H1 (cell line): Measurements from ENCODE around the gene GATB. TPM values are rescaled to one million over a fixed set of nuclear protein-coding genes. Genes with fewer than 3 reads are reported as not detected.

Experiments used
- CTCF ChIA-PET: fragments of 300-600 bp; sonication (Branson Sonifier 250); formaldehyde crosslinking; loops from one replicate; lab custom pipeline; 2021; ENCODE audit not compliant: partially characterized antibody; lab: Charles Lee
- POLR2A ChIA-PET: fragments of 300-600 bp; sonication (Branson Sonifier 250); formaldehyde crosslinking; loops from one replicate; lab custom pipeline; 2021; ENCODE audit warnings: inconsistent platforms; ENCODE audit not compliant: partially characterized antibody; lab: Charles Lee
- DNase-seq, 2 experiments: peaks; one replicate each; pipeline versions ENCODE4 v3.0.0 to v3.0.0-alpha.2; 2010 to 2022; ENCODE audit warnings: low spot score in 2 of 2, low read depth in 1 of 2, mixed read lengths in 1 of 2
- FAIRE-seq: peaks from 2 replicates; lab custom pipeline; 2011; peaks lifted over from hg19 to GRCh38; lab: Jason Lieb, UNC
- H2AFZ ChIP-seq: 2 replicates; pipeline ENCODE4 v1.8.1; 2012; ENCODE audit warnings: low read length, inconsistent platforms
- H2AK5ac ChIP-seq: 2 replicates; pipeline ENCODE4 v1.6.1; 2013; ENCODE audit warnings: low read depth, low read length
- H2BK120ac ChIP-seq: replicated peaks from 2 replicates; pipeline ENCODE3; 2013; ENCODE audit warnings: low read depth, low read length, inconsistent platforms
- H2BK12ac ChIP-seq: 2 replicates; pipeline ENCODE4 v1.6.1; 2013; ENCODE audit warnings: low read depth, low read length
- H2BK15ac ChIP-seq: 2 replicates; pipeline ENCODE4 v1.6.1; 2013; ENCODE audit warnings: low read length
- H2BK20ac ChIP-seq: 2 replicates; pipeline ENCODE4 v1.6.1; 2013; ENCODE audit warnings: low read length
- H2BK5ac ChIP-seq: 2 replicates; pipeline ENCODE4 v1.6.1; 2013; ENCODE audit warnings: low read depth, low read length
- H3K14ac ChIP-seq: 2 replicates; pipeline ENCODE4 v1.6.1; 2013; ENCODE audit warnings: inconsistent platforms; ENCODE audit not compliant: insufficient read length
- H3K18ac ChIP-seq: 2 replicates; pipeline ENCODE4 v1.6.1; 2013; ENCODE audit warnings: low read length; ENCODE audit errors: extremely low read depth
- H3K23ac ChIP-seq: 2 replicates; pipeline ENCODE4 v1.6.1; 2013; ENCODE audit warnings: inconsistent platforms; ENCODE audit not compliant: insufficient read length
- H3K23me2 ChIP-seq: 2 replicates; pipeline ENCODE4 v1.6.1; 2013; ENCODE audit warnings: low read depth, low read length
- H3K27ac ChIP-seq: 2 replicates; pipeline ENCODE4 v1.6.1; 2011; ENCODE audit warnings: low read depth, low read length, inconsistent platforms
- H3K27me3 ChIP-seq, 4 experiments: replicated peaks in 1 of 4; 1 replicate in 1 of 4; 2 replicates in 3 of 4; pipeline versions ENCODE4 v1.6.1 to v1.8.1; 2011 to 2013; ENCODE audit warnings: low read length in 3 of 4, mild to moderate bottlenecking in 3 of 4, inconsistent platforms in 2 of 4, mixed read lengths in 2 of 4, moderate library complexity in 1 of 4; ENCODE audit not compliant: control insufficient read depth in 3 of 4, insufficient read depth in 3 of 4; ENCODE audit errors: extremely low read depth in 1 of 4
- H3K36me3 ChIP-seq, 4 experiments: 2 replicates each; pipeline versions ENCODE4 v1.6.1 to v1.8.1; 2011 to 2013; ENCODE audit warnings: mild to moderate bottlenecking in 4 of 4, low read length in 3 of 4, moderate library complexity in 2 of 4, control low read depth in 1 of 4, inconsistent platforms in 1 of 4; ENCODE audit not compliant: insufficient read depth in 4 of 4, control insufficient read depth in 2 of 4
- H3K4ac ChIP-seq: replicated peaks from 2 replicates; pipeline ENCODE3; 2013; ENCODE audit warnings: low read length, low read depth, mixed read lengths, inconsistent platforms; ENCODE audit not compliant: insufficient read length
- H3K4me1 ChIP-seq, 4 experiments: replicated peaks in 1 of 4; 1 replicate in 1 of 4; 2 replicates in 3 of 4; pipeline versions ENCODE4 v1.6.1 to v1.8.1; 2011 to 2013; ENCODE audit warnings: low read length in 3 of 4, inconsistent platforms in 2 of 4, mixed read lengths in 1 of 4; ENCODE audit not compliant: insufficient read depth in 4 of 4, control insufficient read depth in 3 of 4
- H3K4me2 ChIP-seq, 2 experiments: 2 replicates each; pipeline versions ENCODE4 v1.6.1 to v1.8.1; 2011 to 2013; ENCODE audit warnings: low read depth in 2 of 2, low read length in 2 of 2, control low read depth in 1 of 2, inconsistent platforms in 1 of 2, mild to moderate bottlenecking in 1 of 2; ENCODE audit not compliant: insufficient read depth in 1 of 2
- H3K4me3 ChIP-seq, 4 experiments: fragments of 200-600, 300-600 bp in 1 of 4; sonication (generic), shearing (Covaris generic), sonication (Bioruptor Twin) in 1 of 4; 2 replicates each; pipeline versions ENCODE4 v1.5.1 to v1.8.1; 2011 to 2016; ENCODE audit warnings: low read length in 4 of 4, low read depth in 3 of 4, control low read depth in 2 of 4, inconsistent platforms in 2 of 4, mild to moderate bottlenecking in 2 of 4, mixed read lengths in 1 of 4, moderate library complexity in 1 of 4; ENCODE audit not compliant: insufficient read depth in 2 of 4; ENCODE audit errors: extremely low read depth in 1 of 4
- H3K56ac ChIP-seq: replicated peaks from 2 replicates; pipeline ENCODE3; 2013; ENCODE audit warnings: low read depth, mild to moderate bottlenecking, mixed read lengths, low read length, inconsistent platforms; ENCODE audit not compliant: insufficient read length
- H3K79me1 ChIP-seq: 2 replicates; pipeline ENCODE4 v1.6.1; 2013; ENCODE audit warnings: low read depth, low read length, control low read depth
- H3K79me2 ChIP-seq, 2 experiments: 2 replicates each; pipeline versions ENCODE4 v1.6.1 to v1.8.1; 2012 to 2013; ENCODE audit warnings: low read length in 2 of 2, mild to moderate bottlenecking in 2 of 2, inconsistent platforms in 1 of 2; ENCODE audit not compliant: insufficient read depth in 2 of 2, control insufficient read depth in 1 of 2
- H3K9ac ChIP-seq, 4 experiments: replicated peaks in 1 of 4; 1 replicate in 1 of 4; 2 replicates in 3 of 4; pipeline versions ENCODE4 v1.6.1 to v1.8.1; 2011 to 2013; ENCODE audit warnings: low read depth in 3 of 4, low read length in 3 of 4, control low read depth in 2 of 4, mild to moderate bottlenecking in 2 of 4, moderate library complexity in 2 of 4, inconsistent platforms in 1 of 4; ENCODE audit errors: extremely low read depth in 1 of 4
- H3K9me3 ChIP-seq, 2 experiments: 2 replicates each; pipeline versions ENCODE4 v1.6.1 to v1.8.1; 2012 to 2013; ENCODE audit warnings: mild to moderate bottlenecking in 2 of 2, moderate library complexity in 2 of 2, control low read depth in 1 of 2, inconsistent platforms in 1 of 2, low read depth in 1 of 2, low read length in 1 of 2, mixed read lengths in 1 of 2; ENCODE audit not compliant: insufficient read depth in 2 of 2
- H4K20me1 ChIP-seq, 2 experiments: replicated peaks in 1 of 2; 2 replicates each; pipeline versions ENCODE3 to v1.8.1; 2011 to 2013; ENCODE audit warnings: inconsistent platforms in 2 of 2, low read length in 2 of 2, mild to moderate bottlenecking in 1 of 2; ENCODE audit not compliant: insufficient read depth in 2 of 2, control insufficient read depth in 1 of 2
- H4K5ac ChIP-seq: 2 replicates; pipeline ENCODE4 v1.6.1; 2013; ENCODE audit warnings: low read length, low read depth, mixed read lengths, inconsistent platforms; ENCODE audit not compliant: insufficient read length
- H4K8ac ChIP-seq: 2 replicates; pipeline ENCODE4 v1.8.0; 2013; ENCODE audit warnings: mild to moderate bottlenecking, moderate library complexity, low read length, inconsistent platforms; ENCODE audit not compliant: insufficient read depth; ENCODE audit errors: extremely low read depth
- H4K91ac ChIP-seq: replicated peaks from 2 replicates; pipeline ENCODE3; 2013; ENCODE audit warnings: low read length, mixed read lengths, inconsistent platforms; ENCODE audit not compliant: insufficient read length
- BCL11A ChIP-seq, 2 experiments: IDR thresholded peaks; one replicate each; pipeline ENCODE4 v1.6.1; 2011; ENCODE audit warnings: low read depth in 2 of 2, low read length in 2 of 2, mild to moderate bottlenecking in 2 of 2
- CEBPB ChIP-seq: IDR thresholded peaks from 2 replicates; pipeline ENCODE4 v1.6.1; 2012; ENCODE audit warnings: low read depth, low read length
- CHD2 ChIP-seq: IDR thresholded peaks from 2 replicates; pipeline ENCODE4 v1.6.1; 2012; ENCODE audit warnings: low read length, improper control_type of control experiment
- EP300 ChIP-seq, 2 experiments: IDR thresholded peaks; 1 replicate in 1 of 2; 2 replicates in 1 of 2; pipeline ENCODE4 v1.6.1; 2011 to 2012; ENCODE audit warnings: low read depth in 2 of 2, low read length in 2 of 2, mild to moderate bottlenecking in 2 of 2, borderline replicate concordance in 1 of 2, inconsistent platforms in 1 of 2, moderate library complexity in 1 of 2
- RAD21 ChIP-seq, 2 experiments: IDR thresholded peaks in 1 of 2; conservative IDR thresholded peaks in 1 of 2; 2 replicates each; pipeline ENCODE4 v1.6.1; 2011; ENCODE audit warnings: low read depth in 2 of 2, low read length in 2 of 2, improper control_type of control experiment in 1 of 2, inconsistent platforms in 1 of 2, mild to moderate bottlenecking in 1 of 2, moderate library complexity in 1 of 2
- RNF2 ChIP-seq: fragments of 200-900, 300-1000 bp; sonication (generic); IDR thresholded peaks from 2 replicates; pipeline ENCODE4 v1.7.1; 2016; ENCODE audit warnings: borderline replicate concordance, low read depth, mild to moderate bottlenecking, antibody characterized with exemption, low read length; ENCODE audit not compliant: poor library complexity, severe bottlenecking; ENCODE audit errors: missing control alignments
- SAP30 ChIP-seq: fragments of 300-600 bp; sonication (generic); IDR thresholded peaks from 2 replicates; pipeline ENCODE4 v1.7.1; 2012; ENCODE audit warnings: low read length, moderate library complexity, mild to moderate bottlenecking, inconsistent platforms; ENCODE audit not compliant: insufficient read depth, insufficient replicate concordance
- SP1 ChIP-seq: IDR thresholded peaks from 2 replicates; pipeline ENCODE4 v1.6.1; 2011; ENCODE audit warnings: low read depth, low read length
- TEAD4 ChIP-seq: IDR thresholded peaks from 2 replicates; pipeline ENCODE4 v1.6.1; 2012; ENCODE audit warnings: low read depth, low read length, inconsistent platforms, mixed read lengths
- WGBS, 2 experiments: shearing (Covaris generic) in 1 of 2; methylation state at CpG; one replicate each; pipeline versions ENCODE4 v1.1.6 to v1.1.7; 2013 to 2015; ENCODE audit warnings: low lambda C conversion rate in 2 of 2, mixed read lengths in 2 of 2, inconsistent platforms in 1 of 2, low coverage in 1 of 2, missing lambda C conversion rate in 1 of 2; ENCODE audit not compliant: insufficient replicate concordance in 2 of 2, insufficient coverage in 1 of 2, insufficient read length in 1 of 2; ENCODE audit errors: extremely low coverage in 1 of 2, missing lambda C conversion rate in 1 of 2; 5-methylcytosine and 5-hydroxymethylcytosine counted together
- polyA plus RNA-seq, 7 experiments: library from polyadenylated mRNA; depleted of rRNA in 3 of 7; stranded (reverse) in 5 of 7; unstranded in 2 of 7; fragments of >200 nt in 5 of 7; fragments of 200-250 nt in 2 of 7; gene quantifications; 1 replicate in 5 of 7; 2 replicates in 1 of 7; 4 replicates in 1 of 7; pipeline versions ENCODE4 v1.2.1 to v1.2.3, GENCODE V29; 2011 to 2013; ENCODE audit warnings: missing spikeins in 2 of 7, mixed read lengths in 2 of 7
- total RNA-seq: library from RNA; stranded (reverse); fragmentation: NEBNext Ultra II Directional; extraction: Animal tissue kit (Norgen Biotek cat#: 25700); gene quantifications from 2 replicates; pipeline ENCODE4 v1.2.1, GENCODE V29; 2021

GATB gene
- total and polyA plus RNA-seq, 2 of the 8 experiments (the other 6 are each of a cell fraction or from before 2014, with no cell fraction given): 15.3 to 18.0 TPM

DNA sequence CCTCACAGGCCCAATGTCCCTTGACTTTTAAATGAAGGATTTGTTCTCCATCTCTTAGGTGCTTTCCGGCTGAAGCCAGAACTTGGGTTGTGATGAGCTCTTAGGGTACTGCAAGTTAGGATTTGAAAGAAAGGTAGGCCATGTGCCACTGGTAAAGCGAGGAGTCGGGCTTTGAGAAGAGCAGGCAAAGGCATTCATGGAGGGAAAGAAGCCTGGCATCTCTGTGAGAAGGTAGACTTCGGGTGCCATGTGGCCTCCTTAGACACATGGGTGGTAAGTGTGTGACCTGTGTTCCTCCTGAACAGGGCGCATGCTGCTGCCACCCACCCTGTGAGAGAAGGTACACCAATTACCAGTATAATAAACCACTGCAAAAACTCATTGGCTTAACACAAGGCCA lies 102.9 kb downstream of the GATB start:
- Histone ChIP-seq H3K14ac (no peak overlapping the region), H3K4ac (no peak overlapping the region), H3K56ac (no peak overlapping the region), H3K4me3 (no peak overlapping the region), H4K5ac (no peak overlapping the region), H4K20me1 (no peaks in the 10 kb centered on the region), H4K8ac (no peak overlapping the region), H3K23me2 (no peaks in the 10 kb centered on the region), H4K91ac (no peak overlapping the region), H3K4me2 (no peak overlapping the region), H2BK5ac (no peak overlapping the region), H2BK15ac (no peak overlapping the region), H3K36me3 (peaks cover 2 to 33% (median 18%) of the 10 kb centered on the region in 4 experiments; a peak in 7 of 8 replicates), H3K9ac (no peak overlapping the region), H3K79me2 (no peaks in the 10 kb centered on the region), H3K79me1 (no peaks in the 10 kb centered on the region), H3K27me3 (no peaks in the 10 kb centered on the region), H3K23ac (no peak overlapping the region), H3K27ac (no peak overlapping the region), H3K4me1 (no peaks in the 10 kb centered on the region), H2AK5ac (no peak overlapping the region), H3K18ac (no peak overlapping the region), H2BK120ac (no peak overlapping the region), H2BK12ac (no peak overlapping the region), H2AFZ (no peak overlapping the region), H2BK20ac (no peak overlapping the region), H3K9me3 (no peaks in the 10 kb centered on the region)
- 89% methylated on average over 5 of the region's 5 CpGs; no CpG with 5 or more reads in 1 of the 2 experiments for WGBS, 2 experiments
- ChIA-PET POLR2A (no interaction called here), CTCF (interaction anchor here (1.2 to 5.2 kb wide), 3 partner anchors 13 to 73 kb away, joined by 3 to 33 read pairs (median 4); no protein-coding TSS in a partner anchor)
- FAIRE-seq: no peak
- DNase-seq: no peak
- TF ChIP-seq EP300 (IDR thresholded peaks at IDR 0.05; ENCODE audit: borderline replicate concordance in 1 of 2, low read depth in 2 of 2, low read length in 2 of 2) (no peak), RAD21 (IDR thresholded peaks at IDR 0.05 in 1 of 2, conservative IDR thresholded peaks at IDR 0.05 in 1 of 2; ENCODE audit: low read depth in 2 of 2, low read length in 2 of 2) (no peak), CEBPB (no peak), TEAD4 (no peak), BCL11A (IDR thresholded peaks at IDR 0.05; ENCODE audit: low read depth in 2 of 2, low read length in 2 of 2) (no peak), SAP30 (no peak), RNF2 (no peak), CHD2 (no peak), SP1 (no peak)
